A549 (cell line): ENCODE data around the gene HIVEP1. TPM values are rescaled to one million over a fixed set of nuclear protein-coding genes. Genes with fewer than 3 reads are reported as not detected.

Experiments
- ATAC-seq, 2 experiments: fragments of 200-7000 bp in 1 of 2; fragments of >200 bp in 1 of 2; cut with Nextera tagmentation in 1 of 2; cut with Tn5 transposase in 1 of 2; 3 replicates each; pipeline versions ENCODE4 v1.8.0 to v1.9.1; 2018 to 2020; ENCODE audit warnings: mild to moderate bottlenecking in 1 of 2, moderate library complexity in 1 of 2
- CTCF ChIA-PET: fragments of 300-600 bp; sonication (Branson Sonifier 250); formaldehyde crosslinking; extraction: SDS; loops from one replicate; lab custom pipeline; 2021; ENCODE audit warnings: antibody characterized with exemption, inconsistent platforms; lab: Yijun Ruan, JAX
- POLR2A ChIA-PET: fragments of 350-600 bp; formaldehyde crosslinking; extraction: SDS; loops from one replicate; lab custom pipeline; 2021; ENCODE audit warnings: antibody characterized with exemption, inconsistent platforms; lab: Yijun Ruan, JAX
- DNase-seq, 2 experiments: peaks; one replicate each; pipeline versions ENCODE4 v3.0.0 to v3.0.0-alpha.2; 2011 to 2016; ENCODE audit warnings: low read depth in 1 of 2, low spot score in 1 of 2
- FAIRE-seq: peaks from 2 replicates; lab custom pipeline; 2011; peaks lifted over from hg19 to GRCh38; lab: Jason Lieb, UNC
- H3K27ac ChIP-seq, 2 experiments: fragments of >200 bp; sonication (Bioruptor Twin); formaldehyde crosslinking; 3 replicates each; pipeline ENCODE4 v1.5.1; 2016 to 2017
- H3K4me1 ChIP-seq: fragments of >200 bp; sonication (Bioruptor Twin); formaldehyde crosslinking; 3 replicates; pipeline ENCODE4 v1.6.1; 2016
- H3K4me2 ChIP-seq: fragments of >200 bp; sonication (Bioruptor Twin); formaldehyde crosslinking; 3 replicates; pipeline ENCODE4 v1.6.1; 2016
- H3K4me3 ChIP-seq: fragments of >200 bp; sonication (Bioruptor Twin); formaldehyde crosslinking; 3 replicates; pipeline ENCODE4 v1.5.1; 2016
- H3K9me3 ChIP-seq: fragments of >200 bp; sonication (Bioruptor Twin); formaldehyde crosslinking; 3 replicates; pipeline ENCODE4 v1.6.1; 2016
- BHLHE40 ChIP-seq: IDR thresholded peaks from 2 replicates; pipeline ENCODE4 v1.6.1; 2012; ENCODE audit warnings: low read depth, low read length, inconsistent platforms
- CBX8 ChIP-seq: fragments of 200-600 bp; sonication (generic); IDR thresholded peaks from 2 replicates; pipeline ENCODE4 v1.6.1; 2016
- EHMT2 ChIP-seq: fragments of 200-600 bp; sonication (generic); IDR thresholded peaks from 2 replicates; pipeline ENCODE4 v1.6.1; 2016; ENCODE audit warnings: antibody characterized with exemption, low read depth, mild to moderate bottlenecking, moderate library complexity
- GATA3 ChIP-seq: IDR thresholded peaks from 2 replicates; pipeline ENCODE4 v1.6.1; 2012; ENCODE audit warnings: borderline replicate concordance
- HOXA7 ChIP-seq: fragments of 250-450 bp; sonication (Bioruptor Pico); IDR thresholded peaks from 2 replicates; pipeline ENCODE4 v1.5.0; 2020; ENCODE audit warnings: mild to moderate bottlenecking, moderate library complexity
- MAZ ChIP-seq: fragments of 150-350 bp; IDR thresholded peaks from 2 replicates; pipeline ENCODE4 v1.6.1; 2014; ENCODE audit warnings: antibody characterized with exemption, low read depth, low read length, borderline replicate concordance
- NFE2L2 ChIP-seq: fragments of 150-350 bp; conservative IDR thresholded peaks from 2 replicates; pipeline ENCODE4 v1.6.1; 2014; ENCODE audit warnings: low read length
- NPAS2 ChIP-seq: fragments of 250-450 bp; sonication (Bioruptor Pico); IDR thresholded peaks from 2 replicates; pipeline ENCODE4 v1.8.0; 2022; ENCODE audit warnings: mild to moderate bottlenecking, moderate library complexity, borderline replicate concordance
- NR3C1 ChIP-seq: fragments of >200 bp; sonication (Bioruptor Twin); formaldehyde crosslinking; IDR thresholded peaks from 3 replicates; pipeline ENCODE4 v1.6.1; 2017
- PBX3 ChIP-seq: IDR thresholded peaks from 2 replicates; pipeline ENCODE4 v1.6.1; 2012
- RARB ChIP-seq: fragments of 250-450 bp; sonication (Bioruptor Pico); IDR thresholded peaks from 2 replicates; pipeline ENCODE4 v1.8.0; 2021; ENCODE audit warnings: mild to moderate bottlenecking, moderate library complexity
- REST ChIP-seq: fragments of 200-600 bp; sonication (generic); IDR thresholded peaks from 2 replicates; pipeline ENCODE4 v1.6.1; 2016; ENCODE audit warnings: antibody characterized with exemption, mild to moderate bottlenecking, moderate library complexity
- RNF2 ChIP-seq: fragments of 200-600 bp; sonication (generic); IDR thresholded peaks from 2 replicates; pipeline ENCODE4 v1.6.1; 2016; ENCODE audit warnings: low read depth, mild to moderate bottlenecking, antibody characterized with exemption, moderate library complexity, borderline replicate concordance
- ZFP36 ChIP-seq: fragments of 450-650 bp; IDR thresholded peaks from 2 replicates; pipeline ENCODE4 v1.6.1; 2014; ENCODE audit warnings: borderline replicate concordance; ENCODE audit not compliant: partially characterized antibody
- ZSCAN20 ChIP-seq: fragments of 250-450 bp; sonication (Bioruptor Pico); IDR thresholded peaks from 2 replicates; pipeline ENCODE4 v1.8.0; 2022; ENCODE audit warnings: mild to moderate bottlenecking, moderate library complexity
- WGBS: methylation state at CpG from one replicate; pipeline ENCODE4 v1.1.6; 2017; ENCODE audit errors: missing lambda C conversion rate; 5-methylcytosine and 5-hydroxymethylcytosine counted together
- polyA plus RNA-seq, 4 experiments: library from polyadenylated mRNA; depleted of rRNA in 3 of 4; stranded (reverse); fragments of >200 nt; fragmentation: RNase III in 1 of 4; extraction: RNeasy Plus Mini Kit Qiagen cat#74134 plus additional on column Dnase treatment in 1 of 4; gene quantifications; 2 replicates in 3 of 4; 3 replicates in 1 of 4; pipeline ENCODE4 v1.2.3, GENCODE V29; 2011 to 2017

The HIVEP1 gene
- polyA plus RNA-seq, 2 of the 4 experiments (the other 2 are of a cell fraction) = 5.8 to 10.5 TPM

GRCh38 chr6:12024699-12025434 lies 12.8 kb downstream of the HIVEP1 start:
- H3K4me3 ChIP-seq = no peak overlapping the region
- 95% methylated on average over 4 of the region's 4 CpGs for WGBS
- CTCF ChIA-PET = no interaction called here
- H3K27ac ChIP-seq = no peak overlapping the region
- POLR2A ChIA-PET = interaction anchor here (0.9 kb wide), 1 partner anchor 11 kb away, joined by 3 read pairs; no protein-coding TSS in a partner anchor
- H3K4me1 ChIP-seq = no peaks in the 10 kb centered on the region; the same call in 2 of the 3 replicates
- TF ChIP-seq ZFP36 (no peak), MAZ (no peak)
- H3K4me2 ChIP-seq = no peak overlapping the region
- DNase-seq (no peak), ATAC-seq (no peak), FAIRE-seq (no peak)
- H3K9me3 ChIP-seq = no peaks in the 10 kb centered on the region; the same call in 2 of the 3 replicates

- TF ChIP-seq PBX3 (no peak), REST (no peak), NR3C1 (no peak), HOXA7 (CRISPR knock-in tag) (no peak)
- Histone ChIP-seq H3K4me1 (no peaks in the 10 kb centered on the region; the same call in 2 of the 3 replicates), H3K4me2 (no peak overlapping the region), H3K9me3 (peaks cover 4% of the 10 kb centered on the region; the same call in 1 of the 3 replicates), H3K27ac (no peak overlapping the region), H3K4me3 (no peak overlapping the region)
- ATAC-seq = no peak
- ChIA-PET CTCF (no interaction called here), POLR2A (no interaction called here)
- no peak for FAIRE-seq
- DNase-seq = no peak
- 92% methylated on average over 4 of the region's 4 CpGs for WGBS
Measured at GRCh38 chr6:12026120-12026519, 14.0 kb downstream of the HIVEP1 start.

GRCh38 chr6:12026833-12027232 lies 14.7 kb downstream of the HIVEP1 start:
- no peak overlapping the region for H3K27ac ChIP-seq
- DNase-seq (no peak), ATAC-seq (no peak), FAIRE-seq (no peak)
- TF ChIP-seq NR3C1 (no peak), GATA3 (no peak), EHMT2 (no peak), NFE2L2 (no peak), NPAS2 (CRISPR knock-in tag) (no peak), CBX8 (no peak), ZSCAN20 (no peak), RARB (CRISPR knock-in tag) (no peak), RNF2 (no peak), BHLHE40 (no peak)
- whole genome bisulfite sequencing = 90% methylated on average over 1 of the region's 1 CpG
- H3K4me2 ChIP-seq = no peak overlapping the region
- peaks cover 4% of the 10 kb centered on the region; the same call in 1 of the 3 replicates for H3K9me3 ChIP-seq
- no peak overlapping the region for H3K4me3 ChIP-seq
- CTCF ChIA-PET = no interaction called here
- no peaks in the 10 kb centered on the region; the same call in 2 of the 3 replicates for H3K4me1 ChIP-seq
- POLR2A ChIA-PET = no interaction called here
